Panc1 (cell line): ENCODE data around the gene C11orf98. TPM values are rescaled to one million over a fixed set of nuclear protein-coding genes. Genes with fewer than 3 reads are reported as not detected.

Experiments used
- ATAC-seq: fragments of 200-7000 bp; cut with Tn5 transposase; 2 replicates; pipeline ENCODE4 v1.9.1; 2020; ENCODE audit warnings: mild to moderate bottlenecking, moderate library complexity
- BruUV-seq: library from RNA; stranded (reverse); fragments of 400-500 nt; replicated peaks from 2 replicates; lab custom pipeline; 2021; lab: Mats Ljungman, UMichigan
- CTCF ChIA-PET: fragments of 300-600 bp; sonication (Branson Sonifier 250); formaldehyde crosslinking; loops from one replicate; lab custom pipeline; 2022; ENCODE audit warnings: antibody characterized with exemption; lab: Charles Lee
- POLR2A ChIA-PET: fragments of 300-600 bp; sonication (Branson Sonifier 250); formaldehyde crosslinking; loops from one replicate; lab custom pipeline; 2022; ENCODE audit warnings: antibody characterized with exemption; lab: Charles Lee
- DNase-seq: peaks from one replicate; pipeline ENCODE4 v3.0.0-alpha.2; 2010; ENCODE audit warnings: low read depth, low spot score
- H3K27ac ChIP-seq: 2 replicates; pipeline ENCODE4 v1.5.1; 2011; ENCODE audit warnings: mild to moderate bottlenecking, low read length, inconsistent platforms
- H3K27me3 ChIP-seq: fragments of 200-500 bp; sonication (Bioruptor generic); 2 replicates; pipeline ENCODE4 v1.6.0; 2014; ENCODE audit warnings: low read length, inconsistent platforms; ENCODE audit not compliant: control insufficient read depth, insufficient read depth
- H3K36me3 ChIP-seq: fragments of 200-500 bp; sonication (Bioruptor generic); 2 replicates; pipeline ENCODE4 v1.5.1; 2014; ENCODE audit warnings: inconsistent platforms, mild to moderate bottlenecking, low read length, moderate library complexity; ENCODE audit not compliant: control insufficient read depth, insufficient read depth
- H3K4me1 ChIP-seq: 2 replicates; pipeline ENCODE4 v1.5.1; 2011; ENCODE audit warnings: inconsistent platforms, mild to moderate bottlenecking, low read length, moderate library complexity; ENCODE audit not compliant: control insufficient read depth, insufficient read depth
- H3K4me3 ChIP-seq, 2 experiments: 2 replicates each; pipeline ENCODE4 v1.5.1; 2011 to 2012; ENCODE audit warnings: low read depth in 2 of 2, low read length in 2 of 2, mild to moderate bottlenecking in 2 of 2, inconsistent platforms in 1 of 2, moderate library complexity in 1 of 2
- H3K9me3 ChIP-seq: fragments of 200-500 bp; sonication (Bioruptor generic); 2 replicates; pipeline ENCODE4 v1.5.1; 2014; ENCODE audit warnings: low read depth, mild to moderate bottlenecking, inconsistent platforms, low read length, moderate library complexity; ENCODE audit not compliant: control insufficient read depth, insufficient read depth
- POLR2AphosphoS5 ChIP-seq: IDR thresholded peaks from 2 replicates; pipeline ENCODE4 v1.6.1; 2012; ENCODE audit warnings: mild to moderate bottlenecking, low read depth, low read length, moderate library complexity
- SIN3A ChIP-seq: IDR thresholded peaks from 2 replicates; pipeline ENCODE4 v1.6.1; 2012; ENCODE audit warnings: low read depth, mild to moderate bottlenecking, low read length, moderate library complexity, borderline replicate concordance; ENCODE audit not compliant: insufficient read depth
- TCF7L2 ChIP-seq: IDR thresholded peaks from 2 replicates; pipeline ENCODE4 v1.6.1; 2011; ENCODE audit warnings: mild to moderate bottlenecking, low read depth, low read length, inconsistent platforms
- in situ Hi-C: cut with HindIII; loops from 2 replicates; pipeline ENCODE4 v1.10.0; 2016; ENCODE audit warnings: low sequenced_read_pairs, low pct_unique_long_range_greater_than_20kb
- intact Hi-C: fragments of 100-400 bp; cut with micrococcal nuclease; formaldehyde crosslinking; loops from one replicate; pipeline ENCODE4 v1.10.0; 2022; ENCODE audit not compliant: unreplicated experiment
- total RNA-seq: library from RNA; stranded (reverse); gene quantifications from one replicate; pipeline ENCODE4 v1.2.1, GENCODE V29; 2021; ENCODE audit not compliant: unreplicated experiment
- TF ChIP-seq, protein P1 (sequence below), 2 experiments: IDR thresholded peaks; 2 replicates each; pipeline ENCODE4 v1.6.1; 2011 to 2012; ENCODE audit warnings: low read depth in 2 of 2, control low read depth in 1 of 2, low read length in 1 of 2, mild to moderate bottlenecking in 1 of 2, moderate library complexity in 1 of 2; ENCODE audit not compliant: insufficient read depth in 1 of 2
- TF ChIP-seq, protein P2 (sequence below): fragments of 450-650 bp; IDR thresholded peaks from 2 replicates; pipeline ENCODE4 v1.5.1; 2017; ENCODE audit warnings: mild to moderate bottlenecking

The C11orf98 gene
- total RNA-seq, 1 experiment from 2014 or later, result 96.7 TPM

DNA sequence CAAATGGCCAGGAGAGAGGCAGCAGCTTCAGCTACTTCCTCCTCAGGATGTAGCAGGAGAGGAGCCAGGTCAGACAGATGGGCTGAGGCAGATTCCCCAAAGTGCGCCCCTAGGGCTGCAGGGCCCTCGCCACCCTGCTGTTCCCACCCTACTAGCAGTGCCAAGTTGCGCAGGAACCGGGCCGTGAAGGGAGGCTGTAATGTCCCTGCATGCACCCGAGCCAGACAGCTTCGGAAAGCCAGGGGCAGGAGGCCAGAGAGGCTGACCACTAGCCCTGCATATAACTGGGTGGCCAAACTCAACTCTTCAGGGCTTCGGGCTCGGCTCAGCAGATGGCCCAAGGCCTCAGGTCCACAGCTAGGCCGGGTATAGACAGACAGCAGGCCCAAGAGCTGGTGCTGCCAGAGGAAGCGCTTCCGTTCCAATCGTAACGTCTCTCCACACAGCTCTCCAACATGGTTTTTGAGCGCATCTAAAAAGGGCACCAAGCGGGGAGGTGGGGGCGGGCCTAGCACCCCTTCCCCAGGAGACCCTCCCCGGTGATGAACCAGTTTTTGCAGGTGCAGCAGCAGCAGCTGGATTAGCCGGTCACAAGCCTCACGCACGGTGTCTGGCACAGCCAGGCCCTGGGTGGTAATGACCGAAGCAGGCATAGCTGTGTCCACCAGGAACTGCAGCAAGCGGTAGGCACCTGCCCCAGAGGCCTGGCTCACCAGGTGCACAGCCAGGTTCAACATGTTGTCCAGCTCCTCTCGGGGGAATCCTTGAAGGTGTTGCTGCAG is 16.6 kb downstream of the C11orf98 start:
- no peaks in the 10 kb centered on the region for H3K27me3 ChIP-seq
- TF ChIP-seq TCF7L2 (no peak), SIN3A (no peak), POLR2AphosphoS5 (no peak)
- TF ChIP-seq, protein P1, sequence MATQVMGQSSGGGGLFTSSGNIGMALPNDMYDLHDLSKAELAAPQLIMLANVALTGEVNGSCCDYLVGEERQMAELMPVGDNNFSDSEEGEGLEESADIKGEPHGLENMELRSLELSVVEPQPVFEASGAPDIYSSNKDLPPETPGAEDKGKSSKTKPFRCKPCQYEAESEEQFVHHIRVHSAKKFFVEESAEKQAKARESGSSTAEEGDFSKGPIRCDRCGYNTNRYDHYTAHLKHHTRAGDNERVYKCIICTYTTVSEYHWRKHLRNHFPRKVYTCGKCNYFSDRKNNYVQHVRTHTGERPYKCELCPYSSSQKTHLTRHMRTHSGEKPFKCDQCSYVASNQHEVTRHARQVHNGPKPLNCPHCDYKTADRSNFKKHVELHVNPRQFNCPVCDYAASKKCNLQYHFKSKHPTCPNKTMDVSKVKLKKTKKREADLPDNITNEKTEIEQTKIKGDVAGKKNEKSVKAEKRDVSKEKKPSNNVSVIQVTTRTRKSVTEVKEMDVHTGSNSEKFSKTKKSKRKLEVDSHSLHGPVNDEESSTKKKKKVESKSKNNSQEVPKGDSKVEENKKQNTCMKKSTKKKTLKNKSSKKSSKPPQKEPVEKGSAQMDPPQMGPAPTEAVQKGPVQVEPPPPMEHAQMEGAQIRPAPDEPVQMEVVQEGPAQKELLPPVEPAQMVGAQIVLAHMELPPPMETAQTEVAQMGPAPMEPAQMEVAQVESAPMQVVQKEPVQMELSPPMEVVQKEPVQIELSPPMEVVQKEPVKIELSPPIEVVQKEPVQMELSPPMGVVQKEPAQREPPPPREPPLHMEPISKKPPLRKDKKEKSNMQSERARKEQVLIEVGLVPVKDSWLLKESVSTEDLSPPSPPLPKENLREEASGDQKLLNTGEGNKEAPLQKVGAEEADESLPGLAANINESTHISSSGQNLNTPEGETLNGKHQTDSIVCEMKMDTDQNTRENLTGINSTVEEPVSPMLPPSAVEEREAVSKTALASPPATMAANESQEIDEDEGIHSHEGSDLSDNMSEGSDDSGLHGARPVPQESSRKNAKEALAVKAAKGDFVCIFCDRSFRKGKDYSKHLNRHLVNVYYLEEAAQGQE (IDR thresholded peaks at IDR 0.05; ENCODE audit: insufficient read depth in 1 of 2, low read depth in 2 of 2, low read length in 1 of 2), result no peak
- TF ChIP-seq, protein P2, sequence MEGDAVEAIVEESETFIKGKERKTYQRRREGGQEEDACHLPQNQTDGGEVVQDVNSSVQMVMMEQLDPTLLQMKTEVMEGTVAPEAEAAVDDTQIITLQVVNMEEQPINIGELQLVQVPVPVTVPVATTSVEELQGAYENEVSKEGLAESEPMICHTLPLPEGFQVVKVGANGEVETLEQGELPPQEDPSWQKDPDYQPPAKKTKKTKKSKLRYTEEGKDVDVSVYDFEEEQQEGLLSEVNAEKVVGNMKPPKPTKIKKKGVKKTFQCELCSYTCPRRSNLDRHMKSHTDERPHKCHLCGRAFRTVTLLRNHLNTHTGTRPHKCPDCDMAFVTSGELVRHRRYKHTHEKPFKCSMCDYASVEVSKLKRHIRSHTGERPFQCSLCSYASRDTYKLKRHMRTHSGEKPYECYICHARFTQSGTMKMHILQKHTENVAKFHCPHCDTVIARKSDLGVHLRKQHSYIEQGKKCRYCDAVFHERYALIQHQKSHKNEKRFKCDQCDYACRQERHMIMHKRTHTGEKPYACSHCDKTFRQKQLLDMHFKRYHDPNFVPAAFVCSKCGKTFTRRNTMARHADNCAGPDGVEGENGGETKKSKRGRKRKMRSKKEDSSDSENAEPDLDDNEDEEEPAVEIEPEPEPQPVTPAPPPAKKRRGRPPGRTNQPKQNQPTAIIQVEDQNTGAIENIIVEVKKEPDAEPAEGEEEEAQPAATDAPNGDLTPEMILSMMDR, result no peak
- ChIA-PET CTCF (interaction anchor here (0.6 kb wide), 1 partner anchor 105 kb away, joined by 3 read pairs; the partner anchor contains the start of gene ZBTB3), POLR2A (interaction anchor here (0.6 to 0.8 kb wide), 3 partner anchors 16 to 95 kb away, joined by 3 to 20 read pairs (median 4); partner anchors contain the start of genes C11orf98 and CSKMT)
- no peaks in the 10 kb centered on the region for H3K9me3 ChIP-seq
- no peak overlapping the region for H3K4me3 ChIP-seq
- ATAC-seq (no peak), DNase-seq (no peak)
- H3K36me3 ChIP-seq, result 0 out of 2 replicates have a peak, but pooled peaks cover 5% of the 10 kb centered on the region
- in situ Hi-C loops (no loop called here), intact Hi-C loops (no loop called here)
- no TSS peak for BruUV-seq
- H3K27ac ChIP-seq, result no peak overlapping the region; the same call in 1 of the 2 replicates
- peaks cover 18% of the 10 kb centered on the region for H3K4me1 ChIP-seq

DNA sequence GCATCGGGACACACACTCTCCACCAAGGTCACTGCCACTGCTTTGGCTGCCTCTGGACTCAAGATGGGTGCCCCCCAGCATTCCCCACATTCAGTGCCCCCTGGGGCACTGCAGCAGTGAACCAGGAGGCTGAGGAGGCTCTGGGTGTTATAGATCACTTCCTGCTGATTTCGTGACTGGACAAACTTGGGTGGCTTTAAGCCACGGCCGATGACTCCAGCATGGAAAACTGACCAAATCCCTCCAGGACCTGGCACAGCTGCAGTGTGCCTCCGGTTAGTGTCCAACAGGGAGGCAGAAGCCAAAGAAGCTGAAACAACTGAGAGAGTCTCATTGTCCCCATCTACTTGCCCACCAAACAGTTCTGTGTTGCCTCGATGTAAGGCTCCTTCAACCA is 17.4 kb downstream of the C11orf98 start:
- 0 out of 2 replicates have a peak, but pooled peaks cover 2% of the 10 kb centered on the region for H3K36me3 ChIP-seq
- peaks cover 21% of the 10 kb centered on the region for H3K4me1 ChIP-seq
- H3K27ac ChIP-seq, result no peak overlapping the region; the same call in 1 of the 2 replicates
- DNase-seq, result no peak
- ChIA-PET CTCF (interaction anchor here (0.6 kb wide), 1 partner anchor 106 kb away, joined by 3 read pairs; the partner anchor contains the start of gene ZBTB3), POLR2A (interaction anchor here (0.6 kb wide), 1 partner anchor 95 kb away, joined by 3 read pairs; no protein-coding TSS in a partner anchor)
- no peaks in the 10 kb centered on the region for H3K27me3 ChIP-seq
- no TSS peak for BruUV-seq
- H3K4me3 ChIP-seq, result no peak overlapping the region
- no peak for ATAC-seq
- TF ChIP-seq, protein P2, result no peak
- intact Hi-C loops (no loop called here), in situ Hi-C loops (no loop called here)
- H3K9me3 ChIP-seq, result no peaks in the 10 kb centered on the region
